Spleen (tissue), 11 donors: Measurements from ENCODE around the gene GM2A. TPM values are rescaled to one million over a fixed set of nuclear protein-coding genes. Genes with fewer than 3 reads are reported as not detected.

Experiments used
- DNase-seq: peaks from one replicate; pipeline ENCODE4 v3.0.0-alpha.2; 2020
- H3K27ac ChIP-seq, 8 donors: fragments of 200-600 bp; sonication (generic) in 7 of 8; 1 replicate in 4 of 8; 2 replicates in 4 of 8; pipeline versions ENCODE4 v1.5.0 to v1.8.0; 2016 to 2021; ENCODE audit warnings: inconsistent platforms in 4 of 8, mild to moderate bottlenecking in 4 of 8, moderate library complexity in 1 of 8
- H3K27me3 ChIP-seq, 7 donors: fragments of 200-600 bp; sonication (generic) in 6 of 7; replicated peaks in 1 of 7; 1 replicate in 4 of 7; 2 replicates in 3 of 7; pipeline versions ENCODE4 v1.5.0 to v1.8.0; 2016 to 2021; ENCODE audit warnings: inconsistent platforms in 3 of 7, mild to moderate bottlenecking in 1 of 7
- H3K36me3 ChIP-seq, 6 donors: fragments of 200-600 bp; sonication (generic) in 5 of 6; 1 replicate in 4 of 6; 2 replicates in 2 of 6; pipeline versions ENCODE4 v1.5.0 to v1.8.0; 2016 to 2021; ENCODE audit warnings: inconsistent platforms in 2 of 6
- H3K4me1 ChIP-seq, 6 donors: fragments of 200-600 bp; sonication (generic) in 5 of 6; 1 replicate in 3 of 6; 2 replicates in 3 of 6; pipeline versions ENCODE4 v1.5.0 to v1.8.0; 2016 to 2021; ENCODE audit warnings: inconsistent platforms in 3 of 6
- H3K4me3 ChIP-seq, 8 donors: fragments of 200-600 bp; sonication (generic) in 7 of 8; 1 replicate in 4 of 8; 2 replicates in 4 of 8; pipeline versions ENCODE4 v1.5.0 to v1.8.0; 2016 to 2021; ENCODE audit warnings: inconsistent platforms in 4 of 8, mild to moderate bottlenecking in 4 of 8, moderate library complexity in 2 of 8
- H3K9me3 ChIP-seq, 8 donors: fragments of 200-600 bp; sonication (generic) in 7 of 8; 1 replicate in 4 of 8; 2 replicates in 4 of 8; pipeline versions ENCODE4 v1.5.0 to v1.8.0; 2016 to 2021; ENCODE audit warnings: inconsistent platforms in 4 of 8
- POLR2A ChIP-seq, 3 donors: fragments of 450-650 bp; IDR thresholded peaks; one replicate each; pipeline ENCODE4 v1.5.1; 2017; ENCODE audit warnings: antibody characterized with exemption in 3 of 3, mild to moderate bottlenecking in 1 of 3
- POLR2AphosphoS5 ChIP-seq, 3 donors: sonication (generic); formaldehyde crosslinking; IDR thresholded peaks; one replicate each; pipeline ENCODE4 v1.5.1; 2017; ENCODE audit warnings: antibody characterized with exemption in 3 of 3
- WGBS, 5 donors: extraction: QIAGEN DNeasy Blood & Tissue Kit in 3 of 5; methylation state at CpG; one replicate each; pipeline versions ENCODE4 v1.1.5 to v1.1.7; 2013 to 2018; 5-methylcytosine and 5-hydroxymethylcytosine counted together
- intact Hi-C: fragments of 100-400 bp; cut with DNase I; formaldehyde crosslinking; loops from one replicate; pipeline ENCODE4 v1.15.0; 2023; ENCODE audit warnings: low total_unique reads
- polyA plus RNA-seq, 3 donors: library from polyadenylated mRNA; stranded (reverse); fragments of 200-250 nt; gene quantifications; one replicate each; pipeline ENCODE4 v1.2.1, GENCODE V29; 2013
- total RNA-seq, 7 donors: library from RNA; depleted of rRNA in 3 of 7; stranded (reverse); fragments of >200 nt in 3 of 7; fragmentation: NEBNext Ultra II Directional in 4 of 7; extraction: Animal tissue kit (Norgen Biotek cat#: 25700) in 4 of 7; gene quantifications; one replicate each; pipeline versions ENCODE4 v1.1.0 to v1.2.1, GENCODE V29; 2016 to 2021
- TF ChIP-seq, protein P1 (sequence below), 11 experiments: fragments of 200-600 bp in 7 of 11; fragments of 450-650 bp in 4 of 11; sonication (generic) in 4 of 11; IDR thresholded peaks in 8 of 11; conservative IDR thresholded peaks in 3 of 11; 1 replicate in 7 of 11; 2 replicates in 4 of 11; pipeline versions ENCODE4 v1.4.0 to v1.8.0; 2016 to 2021; ENCODE audit warnings: antibody characterized with exemption in 11 of 11, inconsistent platforms in 4 of 11, mild to moderate bottlenecking in 1 of 11
- donor health status: healthy with polysubstance abuse.
- donor health status: DM: no; HTN: no; CAD: no; lungs with moderate emphysema.
- donor health status: DM: no; HTN: no; CAD: no.
- donor health status: Bipolar disorder and iron deficiency.
- donor health status: healthy.
- donor health status: DM: no; HTN: no; CAD: no.
- donor health status: DM: yes; HTN: yes; CAD: no.

GM2A gene
- total and polyA plus RNA-seq, 10 donors = 31.6 to 95.7 (median 71.4) TPM

DNA sequence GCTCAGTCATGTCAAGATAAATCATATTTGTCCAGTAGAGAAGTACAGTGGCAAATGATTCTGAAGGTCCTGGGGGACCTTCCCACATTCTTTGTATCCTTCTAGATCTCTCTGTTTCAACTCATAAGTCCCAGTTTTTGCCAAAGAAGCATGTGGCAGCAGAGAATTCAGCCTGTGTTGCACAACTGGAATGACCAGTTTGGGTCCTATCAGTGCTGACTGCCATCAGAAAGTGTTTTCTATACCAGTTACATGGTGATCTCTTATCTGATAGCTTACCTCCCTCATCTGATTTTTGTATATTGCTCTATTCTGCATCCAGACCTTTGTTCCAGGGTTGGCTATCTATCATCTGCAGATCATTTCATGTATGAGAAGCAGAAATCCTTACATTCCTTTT is 21.7 kb downstream of the GM2A start:
- no peaks in the 10 kb centered on the region for H3K27me3 ChIP-seq
- peaks cover 0 to 14% (median 7%) of the 10 kb centered on the region in 6 donors for H3K36me3 ChIP-seq
- TF ChIP-seq POLR2A (IDR thresholded peaks at IDR 0.05) (no peak), POLR2AphosphoS5 (IDR thresholded peaks at IDR 0.05) (no peak)
- TF ChIP-seq, protein P1, sequence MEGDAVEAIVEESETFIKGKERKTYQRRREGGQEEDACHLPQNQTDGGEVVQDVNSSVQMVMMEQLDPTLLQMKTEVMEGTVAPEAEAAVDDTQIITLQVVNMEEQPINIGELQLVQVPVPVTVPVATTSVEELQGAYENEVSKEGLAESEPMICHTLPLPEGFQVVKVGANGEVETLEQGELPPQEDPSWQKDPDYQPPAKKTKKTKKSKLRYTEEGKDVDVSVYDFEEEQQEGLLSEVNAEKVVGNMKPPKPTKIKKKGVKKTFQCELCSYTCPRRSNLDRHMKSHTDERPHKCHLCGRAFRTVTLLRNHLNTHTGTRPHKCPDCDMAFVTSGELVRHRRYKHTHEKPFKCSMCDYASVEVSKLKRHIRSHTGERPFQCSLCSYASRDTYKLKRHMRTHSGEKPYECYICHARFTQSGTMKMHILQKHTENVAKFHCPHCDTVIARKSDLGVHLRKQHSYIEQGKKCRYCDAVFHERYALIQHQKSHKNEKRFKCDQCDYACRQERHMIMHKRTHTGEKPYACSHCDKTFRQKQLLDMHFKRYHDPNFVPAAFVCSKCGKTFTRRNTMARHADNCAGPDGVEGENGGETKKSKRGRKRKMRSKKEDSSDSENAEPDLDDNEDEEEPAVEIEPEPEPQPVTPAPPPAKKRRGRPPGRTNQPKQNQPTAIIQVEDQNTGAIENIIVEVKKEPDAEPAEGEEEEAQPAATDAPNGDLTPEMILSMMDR (IDR thresholded peaks at IDR 0.05 in 8 of 11, conservative IDR thresholded peaks at IDR 0.05 in 3 of 11) = no peak
- H3K4me3 ChIP-seq = no peak overlapping the region
- intact Hi-C loops = no loop called here
- no peaks in the 10 kb centered on the region for H3K9me3 ChIP-seq
- H3K4me1 ChIP-seq = peaks cover 0 to 20% (median 0%) of the 10 kb centered on the region in 6 donors
- no peak overlapping the region for H3K27ac ChIP-seq
- DNase-seq = no peak

DNA sequence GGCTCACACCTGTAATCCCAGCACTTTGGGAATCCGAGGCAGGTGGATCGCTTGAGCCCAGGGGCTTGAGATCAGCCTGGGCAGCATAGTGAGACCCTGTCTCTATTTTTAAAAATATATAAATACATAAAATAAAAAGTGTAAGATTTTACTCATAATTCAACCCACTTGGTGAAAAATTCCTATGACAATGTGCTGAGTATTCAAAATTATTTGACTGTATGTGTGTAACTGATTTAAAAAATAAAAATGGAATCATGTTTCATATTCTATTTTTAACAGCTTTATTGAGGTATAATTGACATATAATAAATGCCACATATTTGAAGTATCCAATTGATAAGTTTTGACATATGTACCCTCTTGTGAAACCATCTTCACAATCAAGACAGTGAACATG is 22.8 kb downstream of the GM2A start:
- H3K4me3 ChIP-seq = no peak overlapping the region
- DNase-seq = no peak
- 94 to 100% (median 98%) methylated on average over 2 of the region's 2 CpGs for WGBS, 5 donors
- intact Hi-C loops = no loop called here
- H3K36me3 ChIP-seq = peaks cover 0 to 2% (median 0%) of the 10 kb centered on the region in 6 donors
- H3K27me3 ChIP-seq = no peaks in the 10 kb centered on the region
- peaks cover 0 to 8% (median 0%) of the 10 kb centered on the region in 6 donors for H3K4me1 ChIP-seq
- no peak overlapping the region for H3K27ac ChIP-seq
- TF ChIP-seq, protein P1 (IDR thresholded peaks at IDR 0.05 in 8 of 11, conservative IDR thresholded peaks at IDR 0.05 in 3 of 11) = no peak
- TF ChIP-seq POLR2AphosphoS5 (IDR thresholded peaks at IDR 0.05) = no peak
- no peaks in the 10 kb centered on the region for H3K9me3 ChIP-seq

GRCh38 chr5:151278845-151279244 is 25.9 kb downstream of the GM2A start:
- H3K27me3 ChIP-seq = no peaks in the 10 kb centered on the region
- H3K9me3 ChIP-seq = no peaks in the 10 kb centered on the region
- no peak overlapping the region for H3K4me3 ChIP-seq
- intact Hi-C loops = no loop called here
- no peak overlapping the region for H3K27ac ChIP-seq
- no peaks in the 10 kb centered on the region for H3K36me3 ChIP-seq
- no peaks in the 10 kb centered on the region for H3K4me1 ChIP-seq
- no peak for TF ChIP-seq POLR2A (IDR thresholded peaks at IDR 0.05)
- WGBS, 5 donors = 73 to 87% (median 80%) methylated on average over 5 of the region's 5 CpGs
- no peak for DNase-seq

DNA sequence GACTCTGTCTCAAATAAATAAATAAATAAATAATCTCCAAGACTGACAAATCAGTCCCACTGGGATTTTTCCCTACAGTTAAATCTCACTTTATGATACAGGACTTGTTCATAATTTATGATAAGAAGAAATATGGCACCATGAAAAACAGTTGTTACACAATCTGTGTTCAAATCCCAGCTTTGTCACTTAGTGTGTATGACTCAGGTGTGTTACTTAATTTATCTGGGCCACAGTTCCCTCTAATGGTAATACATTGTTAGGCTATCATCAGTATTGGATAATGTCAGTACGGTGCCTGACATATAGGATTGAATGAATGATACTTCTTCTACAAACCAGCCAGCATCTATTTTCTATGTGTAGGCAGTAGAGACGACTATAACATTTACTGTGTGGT is 27.5 kb downstream of the GM2A start:
- Histone ChIP-seq H3K4me1 (no peaks in the 10 kb centered on the region), H3K27me3 (no peaks in the 10 kb centered on the region), H3K36me3 (no peaks in the 10 kb centered on the region), H3K27ac (no peak overlapping the region), H3K9me3 (no peaks in the 10 kb centered on the region), H3K4me3 (no peak overlapping the region)
- 88 to 98% (median 93%) methylated on average over 2 of the region's 2 CpGs for WGBS, 5 donors
- intact Hi-C loops = no loop called here
- TF ChIP-seq, protein P1 (IDR thresholded peaks at IDR 0.05 in 8 of 11, conservative IDR thresholded peaks at IDR 0.05 in 3 of 11) = no peak
- TF ChIP-seq POLR2AphosphoS5 (IDR thresholded peaks at IDR 0.05) (no peak), POLR2A (IDR thresholded peaks at IDR 0.05) (no peak)
- DNase-seq = no peak

GRCh38 chr5:151281001-151281639 is 28.1 kb downstream of the GM2A start:
- Histone ChIP-seq H3K9me3 (no peaks in the 10 kb centered on the region), H3K27ac (no peak overlapping the region), H3K27me3 (no peaks in the 10 kb centered on the region), H3K36me3 (no peaks in the 10 kb centered on the region), H3K4me1 (no peaks in the 10 kb centered on the region), H3K4me3 (no peak overlapping the region)
- DNase-seq = no peak
- TF ChIP-seq, protein P1 (IDR thresholded peaks at IDR 0.05 in 8 of 11, conservative IDR thresholded peaks at IDR 0.05 in 3 of 11) = no peak
- TF ChIP-seq POLR2A (IDR thresholded peaks at IDR 0.05) = no peak
- no peak for TF ChIP-seq POLR2AphosphoS5 (IDR thresholded peaks at IDR 0.05)
- intact Hi-C loops = no loop called here
- WGBS, 5 donors = 93 to 95% (median 93%) methylated on average over 13 of the region's 13 CpGs
